WTC11 (cell line): ENCODE data around the gene SNTB2. TPM values are rescaled to one million over a fixed set of nuclear protein-coding genes. Genes with fewer than 3 reads are reported as not detected.

Experiments
- ATAC-seq: fragments of 200-7000 bp; cut with Tn5 transposase; 2 replicates; pipeline ENCODE4 v1.10.0; 2021; ENCODE audit warnings: mild to moderate bottlenecking, moderate library complexity
- CTCF ChIA-PET: fragments of 300-600 bp; sonication (Branson Sonifier 250); formaldehyde crosslinking; loops from one replicate; lab custom pipeline; 2021; ENCODE audit warnings: antibody characterized with exemption; lab: Charles Lee
- POLR2A ChIA-PET: fragments of 350-600 bp; sonication (Branson Sonifier 250); formaldehyde crosslinking; loops from one replicate; lab custom pipeline; 2021; ENCODE audit warnings: antibody characterized with exemption; lab: Charles Lee
- DNase-seq: peaks from one replicate; pipeline ENCODE4 v3.0.0; 2021; ENCODE audit warnings: low spot score
- H3K27ac Mint-ChIP-seq: 2 replicates; pipeline ENCODE4 v1.8.0; 2021; ENCODE audit warnings: mixed read lengths
- H3K27me3 Mint-ChIP-seq: 2 replicates; pipeline ENCODE4 v1.8.0; 2021; ENCODE audit warnings: low read depth, mild to moderate bottlenecking, moderate library complexity, mixed read lengths
- H3K36me3 Mint-ChIP-seq: 2 replicates; pipeline ENCODE4 v1.8.0; 2021; ENCODE audit warnings: mixed read lengths
- H3K4me1 Mint-ChIP-seq: 2 replicates; pipeline ENCODE4 v1.8.0; 2022; ENCODE audit warnings: mixed read lengths
- H3K4me3 Mint-ChIP-seq: 2 replicates; pipeline ENCODE4 v1.8.0; 2021; ENCODE audit warnings: mild to moderate bottlenecking, moderate library complexity, mixed read lengths
- H3K9me3 Mint-ChIP-seq: 2 replicates; pipeline ENCODE4 v1.8.0; 2021; ENCODE audit warnings: mixed read lengths
- ARID4B ChIP-seq: sonication (generic); formaldehyde crosslinking; IDR thresholded peaks from 2 replicates; pipeline ENCODE4 v1.8.0; 2023; ENCODE audit warnings: missing genetic modification reagents, mild to moderate bottlenecking, borderline replicate concordance
- CDX4 ChIP-seq: fragments of 250-450 bp; sonication (Bioruptor Pico); IDR thresholded peaks from 2 replicates; pipeline ENCODE4 v1.9.0; 2021; ENCODE audit warnings: moderate library complexity, mild to moderate bottlenecking, inconsistent platforms, borderline replicate concordance
- E2F4 ChIP-seq: sonication (generic); formaldehyde crosslinking; IDR thresholded peaks from 2 replicates; pipeline ENCODE4 v1.8.1; 2022; ENCODE audit warnings: low read depth, mild to moderate bottlenecking, moderate library complexity, missing genetic modification reagents, borderline replicate concordance
- FOXK1 ChIP-seq: sonication (generic); formaldehyde crosslinking; IDR thresholded peaks from 2 replicates; pipeline ENCODE4 v1.8.0; 2022; ENCODE audit warnings: mild to moderate bottlenecking, moderate library complexity, missing genetic modification reagents
- GRHL2 ChIP-seq: fragments of 250-450 bp; sonication (Bioruptor Pico); IDR thresholded peaks from 2 replicates; pipeline ENCODE4 v1.8.0; 2022; ENCODE audit warnings: mild to moderate bottlenecking, moderate library complexity; ENCODE audit not compliant: insufficient replicate concordance, severe bottlenecking
- IRF2 ChIP-seq: sonication (generic); formaldehyde crosslinking; IDR thresholded peaks from 2 replicates; pipeline ENCODE4 v1.8.0; 2022; ENCODE audit warnings: low read depth, missing genetic modification reagents, borderline replicate concordance
- MYBL2 ChIP-seq: sonication (generic); formaldehyde crosslinking; IDR thresholded peaks from 2 replicates; pipeline ENCODE4 v1.8.1; 2023; ENCODE audit warnings: mild to moderate bottlenecking, moderate library complexity, missing genetic modification reagents
- NFATC4 ChIP-seq: fragments of 250-450 bp; sonication (Bioruptor Pico); IDR thresholded peaks from 2 replicates; pipeline ENCODE4 v1.9.0; 2021; ENCODE audit warnings: mild to moderate bottlenecking
- PRRX2 ChIP-seq: fragments of 250-450 bp; sonication (Bioruptor Pico); IDR thresholded peaks from 2 replicates; pipeline ENCODE4 v1.8.0; 2021; ENCODE audit warnings: mild to moderate bottlenecking
- RORB ChIP-seq: fragments of 250-450 bp; sonication (Bioruptor Pico); IDR thresholded peaks from 2 replicates; pipeline ENCODE4 v1.9.0; 2021; ENCODE audit warnings: mild to moderate bottlenecking
- SMAD3 ChIP-seq: sonication (generic); formaldehyde crosslinking; IDR thresholded peaks from 2 replicates; pipeline ENCODE4 v1.8.0; 2022; ENCODE audit warnings: missing genetic modification reagents, mild to moderate bottlenecking, borderline replicate concordance
- SP1 ChIP-seq: sonication (generic); formaldehyde crosslinking; conservative IDR thresholded peaks from 2 replicates; pipeline ENCODE4 v1.8.1; 2022; ENCODE audit warnings: missing genetic modification reagents
- TEAD1 ChIP-seq: sonication (generic); formaldehyde crosslinking; IDR thresholded peaks from 2 replicates; pipeline ENCODE4 v1.8.0; 2022; ENCODE audit warnings: mild to moderate bottlenecking, missing genetic modification reagents
- USF2 ChIP-seq: sonication (generic); formaldehyde crosslinking; IDR thresholded peaks from 2 replicates; pipeline ENCODE4 v1.8.1; 2023; ENCODE audit warnings: mild to moderate bottlenecking, missing genetic modification reagents, moderate library complexity
- ZNF263 ChIP-seq: sonication (generic); formaldehyde crosslinking; IDR thresholded peaks from 2 replicates; pipeline ENCODE4 v1.8.1; 2022; ENCODE audit warnings: low read depth, mild to moderate bottlenecking, moderate library complexity, missing genetic modification reagents
- ZNF423 ChIP-seq: fragments of 250-450 bp; sonication (Bioruptor Pico); IDR thresholded peaks from 2 replicates; pipeline ENCODE4 v2.1.2; 2022; ENCODE audit warnings: mild to moderate bottlenecking, moderate library complexity
- total RNA-seq: library from RNA; stranded (reverse); gene quantifications from 3 replicates; pipeline ENCODE4 v1.2.3, GENCODE V29; 2021
- TF ChIP-seq, protein P1 (sequence below): sonication (generic); formaldehyde crosslinking; IDR thresholded peaks from 2 replicates; pipeline ENCODE4 v1.8.1; 2022; ENCODE audit warnings: mild to moderate bottlenecking, missing genetic modification reagents, moderate library complexity, borderline replicate concordance
- TF ChIP-seq, protein P2 (sequence below): sonication (generic); formaldehyde crosslinking; IDR thresholded peaks from 2 replicates; pipeline ENCODE4 v1.8.1; 2023; ENCODE audit warnings: mild to moderate bottlenecking, missing genetic modification reagents
- TF ChIP-seq, protein P3 (sequence below): sonication (generic); formaldehyde crosslinking; conservative IDR thresholded peaks from 2 replicates; pipeline ENCODE4 v1.8.1; 2022; ENCODE audit warnings: mild to moderate bottlenecking, missing genetic modification reagents
- TF ChIP-seq, protein P4 (sequence below): sonication (generic); formaldehyde crosslinking; IDR thresholded peaks from 2 replicates; pipeline ENCODE4 v1.8.1; 2022; ENCODE audit warnings: mild to moderate bottlenecking, moderate library complexity, missing genetic modification reagents

The SNTB2 gene
- total RNA-seq, 1 experiment from 2014 or later: 23.7 TPM

GRCh38 chr16:69176033-69176800 is 10.7 kb upstream of the SNTB2 start (continued):
- TF ChIP-seq ARID4B (no peak), ZNF263 (CRISPR knock-in tag) (no peak), E2F4 (CRISPR knock-in tag) (no peak), CDX4 (no peak), NFATC4 (CRISPR knock-in tag) (no peak), USF2 (no peak), FOXK1 (no peak), SP1 (CRISPR knock-in tag) (no peak), SMAD3 (CRISPR knock-in tag) (no peak), RORB (CRISPR knock-in tag) (no peak)
- TF ChIP-seq, protein P1, sequence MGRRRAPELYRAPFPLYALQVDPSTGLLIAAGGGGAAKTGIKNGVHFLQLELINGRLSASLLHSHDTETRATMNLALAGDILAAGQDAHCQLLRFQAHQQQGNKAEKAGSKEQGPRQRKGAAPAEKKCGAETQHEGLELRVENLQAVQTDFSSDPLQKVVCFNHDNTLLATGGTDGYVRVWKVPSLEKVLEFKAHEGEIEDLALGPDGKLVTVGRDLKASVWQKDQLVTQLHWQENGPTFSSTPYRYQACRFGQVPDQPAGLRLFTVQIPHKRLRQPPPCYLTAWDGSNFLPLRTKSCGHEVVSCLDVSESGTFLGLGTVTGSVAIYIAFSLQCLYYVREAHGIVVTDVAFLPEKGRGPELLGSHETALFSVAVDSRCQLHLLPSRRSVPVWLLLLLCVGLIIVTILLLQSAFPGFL (CRISPR knock-in tag): no peak
- TF ChIP-seq, all 79 proteins: peak for 0

GRCh38 chr16:69179328-69180010 is 7.5 kb upstream of the SNTB2 start:
- H3K36me3 Mint-ChIP-seq: peaks cover 2% of the 10 kb centered on the region; the same call in 1 of the 2 replicates
- ATAC-seq (no peak), DNase-seq (no peak)
- no peak overlapping the region for H3K4me3 Mint-ChIP-seq
- no peaks in the 10 kb centered on the region for H3K4me1 Mint-ChIP-seq
- no peaks in the 10 kb centered on the region for H3K9me3 Mint-ChIP-seq
- ChIA-PET POLR2A (interaction anchor here (0.6 kb wide), 1 partner anchor 48 kb away, joined by 7 read pairs; no protein-coding TSS in a partner anchor), CTCF (no interaction called here)
- H3K27me3 Mint-ChIP-seq: no peaks in the 10 kb centered on the region
- H3K27ac Mint-ChIP-seq: peak overlapping the region; percentile 2; the same call in 1 of the 2 replicates
- TF ChIP-seq, protein P2, sequence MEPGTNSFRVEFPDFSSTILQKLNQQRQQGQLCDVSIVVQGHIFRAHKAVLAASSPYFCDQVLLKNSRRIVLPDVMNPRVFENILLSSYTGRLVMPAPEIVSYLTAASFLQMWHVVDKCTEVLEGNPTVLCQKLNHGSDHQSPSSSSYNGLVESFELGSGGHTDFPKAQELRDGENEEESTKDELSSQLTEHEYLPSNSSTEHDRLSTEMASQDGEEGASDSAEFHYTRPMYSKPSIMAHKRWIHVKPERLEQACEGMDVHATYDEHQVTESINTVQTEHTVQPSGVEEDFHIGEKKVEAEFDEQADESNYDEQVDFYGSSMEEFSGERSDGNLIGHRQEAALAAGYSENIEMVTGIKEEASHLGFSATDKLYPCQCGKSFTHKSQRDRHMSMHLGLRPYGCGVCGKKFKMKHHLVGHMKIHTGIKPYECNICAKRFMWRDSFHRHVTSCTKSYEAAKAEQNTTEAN (CRISPR knock-in tag): no peak
- TF ChIP-seq, protein P3, sequence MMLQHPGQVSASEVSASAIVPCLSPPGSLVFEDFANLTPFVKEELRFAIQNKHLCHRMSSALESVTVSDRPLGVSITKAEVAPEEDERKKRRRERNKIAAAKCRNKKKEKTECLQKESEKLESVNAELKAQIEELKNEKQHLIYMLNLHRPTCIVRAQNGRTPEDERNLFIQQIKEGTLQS (CRISPR knock-in tag): no peak
- TF ChIP-seq RORB (CRISPR knock-in tag) (no peak), TEAD1 (no peak), PRRX2 (CRISPR knock-in tag) (no peak), MYBL2 (CRISPR knock-in tag) (no peak), CDX4 (no peak), GRHL2 (CRISPR knock-in tag) (no peak), ZNF263 (CRISPR knock-in tag) (no peak), ZNF423 (CRISPR knock-in tag) (no peak), IRF2 (CRISPR knock-in tag) (no peak), SP1 (CRISPR knock-in tag) (no peak)
- TF ChIP-seq, protein P4, sequence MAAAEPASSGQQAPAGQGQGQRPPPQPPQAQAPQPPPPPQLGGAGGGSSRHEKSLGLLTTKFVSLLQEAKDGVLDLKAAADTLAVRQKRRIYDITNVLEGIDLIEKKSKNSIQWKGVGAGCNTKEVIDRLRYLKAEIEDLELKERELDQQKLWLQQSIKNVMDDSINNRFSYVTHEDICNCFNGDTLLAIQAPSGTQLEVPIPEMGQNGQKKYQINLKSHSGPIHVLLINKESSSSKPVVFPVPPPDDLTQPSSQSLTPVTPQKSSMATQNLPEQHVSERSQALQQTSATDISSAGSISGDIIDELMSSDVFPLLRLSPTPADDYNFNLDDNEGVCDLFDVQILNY (CRISPR knock-in tag): no peak
